K562 (cell line): ENCODE results near the gene MAP7D1. TPM values are rescaled to one million over a fixed set of nuclear protein-coding genes. Genes with fewer than 3 reads are reported as not detected.

Experiments used
- EP300 ChIP-seq: IDR thresholded peaks from 2 replicates; pipeline ENCODE4 v1.6.1; 2012; ENCODE audit warnings: low read length, improper control_type of control experiment
- HEY1 ChIP-seq: fragments of 250-450 bp; sonication (Bioruptor Pico); IDR thresholded peaks from 2 replicates; pipeline ENCODE4 v1.5.0; 2020; ENCODE audit warnings: mild to moderate bottlenecking, moderate library complexity, borderline replicate concordance
- MXI1 ChIP-seq: IDR thresholded peaks from 2 replicates; pipeline ENCODE4 v1.6.1; 2011; ENCODE audit warnings: low read depth, mild to moderate bottlenecking, improper control_type of control experiment, low read length
- RBFOX2 ChIP-seq: fragments of 200-400 bp; formaldehyde crosslinking; IDR thresholded peaks from 2 replicates; pipeline ENCODE4 v1.6.1; 2017; ENCODE audit warnings: low read depth, mild to moderate bottlenecking, low read length, moderate library complexity
- SREBF1 ChIP-seq: fragments of 150-350 bp; IDR thresholded peaks from 2 replicates; pipeline ENCODE4 v1.6.1; 2014; ENCODE audit warnings: antibody characterized with exemption, low read depth, low read length, borderline replicate concordance
- TAF7 ChIP-seq: fragments of 450-650 bp; IDR thresholded peaks from 2 replicates; pipeline ENCODE4 v1.6.1; 2016; ENCODE audit warnings: missing genetic modification characterization, missing compliant biosample characterization
- XRCC4 ChIP-seq: IDR thresholded peaks from one replicate; pipeline ENCODE4 v1.6.1; 2011; ENCODE audit not compliant: insufficient read depth, insufficient read length; ENCODE audit errors: extremely low read depth
- ZBTB8A ChIP-seq: fragments of 450-650 bp; IDR thresholded peaks from 2 replicates; pipeline ENCODE4 v1.6.1; 2018; ENCODE audit warnings: mild to moderate bottlenecking, moderate library complexity; ENCODE audit not compliant: partially characterized antibody
- ZNF57 ChIP-seq: fragments of 450-650 bp; formaldehyde crosslinking; IDR thresholded peaks from 2 replicates; pipeline ENCODE4 v1.4.0; 2020; ENCODE audit warnings: mild to moderate bottlenecking, moderate library complexity
- ZNF644 ChIP-seq: fragments of 200-800 bp; sonication (Bioruptor generic); IDR thresholded peaks from 2 replicates; pipeline ENCODE4 v1.6.1; 2016; ENCODE audit warnings: low read depth, missing genetic modification characterization, missing compliant biosample characterization
- polyA plus RNA-seq, 8 experiments: library from polyadenylated mRNA; depleted of rRNA in 4 of 8; stranded (reverse) in 5 of 8; unstranded in 3 of 8; fragments of >200 nt; fragmentation: Nextera tagmentation in 2 of 8; fragmentation: Illumina TruSeq in 1 of 8; extraction: Ambion mirVana in 2 of 8; extraction: Trizol in 1 of 8; gene quantifications; 2 replicates each; pipeline versions ENCODE4 v1.2.1 to v1.2.3, GENCODE V29; 2011 to 2014; ENCODE audit warnings: inconsistent platforms in 1 of 8, missing spikeins in 1 of 8
- total RNA-seq, 7 experiments: library from RNA; depleted of rRNA in 6 of 7; stranded (reverse); fragments of >200 nt in 6 of 7; fragmentation: Illumina TruSeq in 2 of 7; extraction: Trizol in 2 of 7; gene quantifications; 2 replicates each; pipeline versions ENCODE4 v1.2.1 to v1.2.3, GENCODE V29; 2011 to 2021; ENCODE audit warnings: low replicate concordance in 1 of 7
- TF ChIP-seq, protein P1 (sequence below): fragments of 250-450 bp; sonication (Bioruptor Pico); IDR thresholded peaks from 2 replicates; pipeline ENCODE4 v1.4.0; 2020
- TF ChIP-seq, protein P2 (sequence below), 2 experiments: fragments of 450-650 bp; IDR thresholded peaks; 2 replicates each; pipeline ENCODE4 v1.6.1; 2016; ENCODE audit warnings: mild to moderate bottlenecking in 2 of 2, borderline replicate concordance in 1 of 2, low read depth in 1 of 2, moderate library complexity in 1 of 2

The MAP7D1 gene
- total and polyA plus RNA-seq, 9 of the 15 experiments (the other 6 are each of a cell fraction or from before 2014, with no cell fraction given) = 3.6 to 108 (median 34.5) TPM

DNA sequence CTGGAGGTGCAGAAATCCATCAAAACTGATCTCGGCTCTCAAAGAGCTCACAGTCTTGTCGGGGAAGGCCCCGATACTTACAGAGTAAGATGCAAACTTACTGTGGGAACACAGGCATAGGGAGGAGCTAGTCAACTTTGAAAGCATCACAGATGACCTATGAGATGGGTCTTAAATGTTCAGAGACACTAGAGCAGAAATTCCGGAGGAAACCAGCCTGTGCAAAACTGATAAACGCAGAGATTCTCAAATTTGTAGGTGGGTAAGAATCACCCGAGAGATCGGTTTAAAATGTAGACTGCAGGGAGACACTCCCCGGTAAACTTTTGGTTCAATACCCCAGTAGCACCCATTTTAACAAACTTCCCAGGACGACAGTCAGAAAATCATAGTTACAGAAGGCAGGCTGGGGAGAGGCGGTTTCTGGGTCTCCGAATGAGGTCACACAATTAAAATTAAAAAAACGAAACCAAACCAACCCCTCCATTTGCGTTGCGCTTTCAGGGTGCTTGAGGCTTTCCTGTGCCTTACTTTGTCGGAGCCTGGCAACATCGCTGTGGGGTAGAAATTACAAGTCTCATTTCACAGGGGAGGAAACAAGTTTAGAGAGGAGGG lies 67.5 kb downstream of the MAP7D1 start (continued):
- TF ChIP-seq, protein P1, sequence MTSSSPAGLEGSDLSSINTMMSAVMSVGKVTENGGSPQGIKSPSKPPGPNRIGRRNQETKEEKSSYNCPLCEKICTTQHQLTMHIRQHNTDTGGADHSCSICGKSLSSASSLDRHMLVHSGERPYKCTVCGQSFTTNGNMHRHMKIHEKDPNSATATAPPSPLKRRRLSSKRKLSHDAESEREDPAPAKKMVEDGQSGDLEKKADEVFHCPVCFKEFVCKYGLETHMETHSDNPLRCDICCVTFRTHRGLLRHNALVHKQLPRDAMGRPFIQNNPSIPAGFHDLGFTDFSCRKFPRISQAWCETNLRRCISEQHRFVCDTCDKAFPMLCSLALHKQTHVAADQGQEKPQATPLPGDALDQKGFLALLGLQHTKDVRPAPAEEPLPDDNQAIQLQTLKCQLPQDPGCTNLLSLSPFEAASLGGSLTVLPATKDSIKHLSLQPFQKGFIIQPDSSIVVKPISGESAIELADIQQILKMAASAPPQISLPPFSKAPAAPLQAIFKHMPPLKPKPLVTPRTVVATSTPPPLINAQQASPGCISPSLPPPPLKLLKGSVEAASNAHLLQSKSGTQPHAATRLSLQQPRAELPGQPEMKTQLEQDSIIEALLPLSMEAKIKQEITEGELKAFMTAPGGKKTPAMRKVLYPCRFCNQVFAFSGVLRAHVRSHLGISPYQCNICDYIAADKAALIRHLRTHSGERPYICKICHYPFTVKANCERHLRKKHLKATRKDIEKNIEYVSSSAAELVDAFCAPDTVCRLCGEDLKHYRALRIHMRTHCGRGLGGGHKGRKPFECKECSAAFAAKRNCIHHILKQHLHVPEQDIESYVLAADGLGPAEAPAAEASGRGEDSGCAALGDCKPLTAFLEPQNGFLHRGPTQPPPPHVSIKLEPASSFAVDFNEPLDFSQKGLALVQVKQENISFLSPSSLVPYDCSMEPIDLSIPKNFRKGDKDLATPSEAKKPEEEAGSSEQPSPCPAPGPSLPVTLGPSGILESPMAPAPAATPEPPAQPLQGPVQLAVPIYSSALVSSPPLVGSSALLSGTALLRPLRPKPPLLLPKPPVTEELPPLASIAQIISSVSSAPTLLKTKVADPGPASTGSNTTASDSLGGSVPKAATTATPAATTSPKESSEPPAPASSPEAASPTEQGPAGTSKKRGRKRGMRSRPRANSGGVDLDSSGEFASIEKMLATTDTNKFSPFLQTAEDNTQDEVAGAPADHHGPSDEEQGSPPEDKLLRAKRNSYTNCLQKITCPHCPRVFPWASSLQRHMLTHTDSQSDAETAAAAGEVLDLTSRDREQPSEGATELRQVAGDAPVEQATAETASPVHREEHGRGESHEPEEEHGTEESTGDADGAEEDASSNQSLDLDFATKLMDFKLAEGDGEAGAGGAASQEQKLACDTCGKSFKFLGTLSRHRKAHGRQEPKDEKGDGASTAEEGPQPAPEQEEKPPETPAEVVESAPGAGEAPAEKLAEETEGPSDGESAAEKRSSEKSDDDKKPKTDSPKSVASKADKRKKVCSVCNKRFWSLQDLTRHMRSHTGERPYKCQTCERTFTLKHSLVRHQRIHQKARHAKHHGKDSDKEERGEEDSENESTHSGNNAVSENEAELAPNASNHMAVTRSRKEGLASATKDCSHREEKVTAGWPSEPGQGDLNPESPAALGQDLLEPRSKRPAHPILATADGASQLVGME (CRISPR knock-in tag) = no peak
- TF ChIP-seq ZNF57 = no peak
- peak; percentile 84; the same call in 1 of the 2 replicates for TF ChIP-seq HEY1 (CRISPR knock-in tag)
- TF ChIP-seq MXI1 = no peak
- no peak; the same call in 1 of the 2 replicates for TF ChIP-seq ZNF644 (tag)
- no peak for TF ChIP-seq SREBF1
- TF ChIP-seq EP300 = 0 out of 2 replicates have a peak, but pooled peaks have one; percentile 21
- TF ChIP-seq XRCC4 = no peak
- TF ChIP-seq ZBTB8A = no peak
- TF ChIP-seq, protein P2, sequence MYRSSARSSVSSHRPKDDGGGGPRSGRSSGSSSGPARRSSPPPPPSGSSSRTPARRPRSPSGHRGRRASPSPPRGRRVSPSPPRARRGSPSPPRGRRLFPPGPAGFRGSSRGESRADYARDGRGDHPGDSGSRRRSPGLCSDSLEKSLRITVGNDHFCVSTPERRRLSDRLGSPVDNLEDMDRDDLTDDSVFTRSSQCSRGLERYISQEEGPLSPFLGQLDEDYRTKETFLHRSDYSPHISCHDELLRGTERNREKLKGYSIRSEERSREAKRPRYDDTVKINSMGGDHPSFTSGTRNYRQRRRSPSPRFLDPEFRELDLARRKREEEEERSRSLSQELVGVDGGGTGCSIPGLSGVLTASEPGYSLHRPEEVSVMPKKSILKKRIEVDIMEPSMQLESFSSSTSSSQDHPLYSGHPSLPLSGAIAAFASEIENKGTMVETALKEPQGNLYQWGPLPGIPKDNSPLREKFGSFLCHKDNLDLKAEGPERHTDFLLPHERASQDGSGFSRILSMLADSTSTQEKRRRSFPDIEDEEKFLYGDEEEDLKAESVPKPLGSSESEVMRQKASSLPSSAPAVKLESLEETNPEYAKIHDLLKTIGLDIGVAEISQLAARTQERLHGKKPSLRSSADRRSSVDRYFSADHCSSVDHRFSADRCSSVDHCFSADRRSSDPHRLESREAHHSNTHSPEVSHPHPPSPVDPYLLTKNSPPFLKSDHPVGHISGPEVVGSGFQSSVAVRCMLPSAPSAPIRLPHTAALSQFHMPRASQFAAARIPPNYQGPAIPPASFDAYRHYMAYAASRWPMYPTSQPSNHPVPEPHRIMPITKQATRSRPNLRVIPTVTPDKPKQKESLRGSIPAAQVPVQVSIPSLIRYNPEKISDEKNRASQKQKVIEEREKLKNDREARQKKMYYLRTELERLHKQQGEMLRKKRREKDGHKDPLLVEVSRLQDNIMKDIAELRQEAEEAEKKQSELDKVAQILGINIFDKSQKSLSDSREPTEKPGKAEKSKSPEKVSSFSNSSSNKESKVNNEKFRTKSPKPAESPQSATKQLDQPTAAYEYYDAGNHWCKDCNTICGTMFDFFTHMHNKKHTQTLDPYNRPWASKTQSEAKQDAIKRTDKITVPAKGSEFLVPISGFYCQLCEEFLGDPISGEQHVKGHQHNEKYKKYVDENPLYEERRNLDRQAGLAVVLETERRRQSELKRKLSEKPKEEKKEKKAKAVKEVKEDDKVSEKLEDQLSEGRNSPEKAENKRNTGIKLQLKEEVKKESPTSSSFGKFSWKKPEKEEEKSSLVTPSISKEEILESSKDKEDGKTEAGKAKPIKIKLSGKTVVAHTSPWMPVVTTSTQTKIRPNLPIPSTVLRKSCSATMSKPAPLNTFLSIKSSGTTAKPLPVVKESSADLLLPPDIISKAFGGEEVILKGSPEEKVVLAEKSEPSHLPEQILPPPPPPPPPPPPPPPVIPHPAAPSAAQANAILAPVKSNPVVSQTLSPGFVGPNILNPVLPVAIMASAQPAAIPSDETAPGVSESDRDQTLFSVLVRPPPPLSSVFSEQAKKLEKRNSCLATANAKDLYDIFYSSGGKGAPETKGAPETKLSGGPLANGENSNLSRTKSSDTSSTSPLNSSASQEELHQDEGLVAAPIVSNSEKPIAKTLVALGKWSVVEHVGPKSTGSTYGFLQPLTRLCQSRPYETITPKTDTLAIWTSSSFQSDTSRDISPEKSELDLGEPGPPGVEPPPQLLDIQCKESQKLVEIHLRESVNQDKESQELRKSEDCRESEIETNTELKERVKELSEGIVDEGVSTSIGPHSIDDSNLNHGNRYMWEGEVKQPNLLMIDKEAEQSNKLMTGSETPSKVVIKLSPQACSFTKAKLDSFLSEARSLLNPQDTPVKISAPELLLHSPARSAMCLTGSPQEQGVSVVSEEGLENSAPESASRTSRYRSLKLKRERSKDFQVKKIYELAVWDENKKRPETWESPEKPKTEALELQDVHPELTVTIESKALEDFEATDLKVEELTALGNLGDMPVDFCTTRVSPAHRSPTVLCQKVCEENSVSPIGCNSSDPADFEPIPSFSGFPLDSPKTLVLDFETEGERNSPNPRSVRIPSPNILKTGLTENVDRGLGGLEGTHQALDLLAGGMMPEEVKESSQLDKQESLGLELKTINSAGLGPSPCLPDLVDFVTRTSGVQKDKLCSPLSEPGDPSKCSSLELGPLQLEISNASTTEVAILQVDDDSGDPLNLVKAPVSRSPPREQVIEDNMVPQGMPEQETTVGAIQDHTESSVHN (IDR thresholded peaks at IDR 0.05; ENCODE audit: borderline replicate concordance in 1 of 2, low read depth in 1 of 2) = no peak
- TF ChIP-seq TAF7 (tag) = peak; percentile 87
- TF ChIP-seq RBFOX2 = no peak
